HepG2 (cell line): ENCODE measurements around the gene PRR9. TPM values are rescaled to one million over a fixed set of nuclear protein-coding genes. Genes with fewer than 3 reads are reported as not detected.

ENCODE experiments used
- ATAC-seq: fragments of 200-7000 bp; cut with Tn5 transposase; 3 replicates; pipeline ENCODE4 v1.9.1; 2020; ENCODE audit warnings: mild to moderate bottlenecking, moderate library complexity
- BruUV-seq: library from RNA; stranded (reverse); fragments of 400-500 nt; replicated peaks from 2 replicates; lab custom pipeline; 2021; lab: Mats Ljungman, UMichigan
- CTCF ChIA-PET: fragments of 300-600 bp; formaldehyde crosslinking; extraction: SDS; loops from one replicate; lab custom pipeline; 2021; ENCODE audit warnings: low total read pairs, inconsistent platforms, low intra/inter-chr PET ratio; lab: Yijun Ruan, JAX
- POLR2A ChIA-PET: fragments of 350-600 bp; sonication (Branson Sonifier 250); formaldehyde crosslinking; loops from one replicate; lab custom pipeline; 2020; ENCODE audit warnings: antibody characterized with exemption, inconsistent platforms; lab: Yijun Ruan, JAX
- DNase-seq: peaks from one replicate; pipeline ENCODE4 v3.0.0-alpha.2; 2015; ENCODE audit warnings: low spot score
- FAIRE-seq: peaks from 3 replicates; lab custom pipeline; 2011; peaks lifted over from hg19 to GRCh38; lab: Jason Lieb, UNC
- H2AFZ ChIP-seq: one replicate; pipeline ENCODE4 v1.6.1; 2011; ENCODE audit warnings: low read length, inconsistent platforms
- H3K27ac ChIP-seq: fragments of 300-600 bp; 3 replicates; pipeline ENCODE4 v1.8.0; 2011; ENCODE audit warnings: mixed run types, mild to moderate bottlenecking, mixed read lengths, low read length, inconsistent platforms; ENCODE audit not compliant: insufficient read depth; ENCODE audit errors: extremely low read length
- H3K27me3 ChIP-seq, 2 experiments: fragments of 200-600 bp in 1 of 2; 2 replicates in 1 of 2; 3 replicates in 1 of 2; pipeline versions ENCODE4 v1.6.0 to v1.8.0; 2011; ENCODE audit warnings: low read length in 2 of 2, mild to moderate bottlenecking in 2 of 2, moderate library complexity in 2 of 2, inconsistent platforms in 1 of 2; ENCODE audit not compliant: insufficient read depth in 2 of 2, control insufficient read depth in 1 of 2
- H3K36me3 ChIP-seq, 2 experiments: fragments of 200-600 bp in 1 of 2; replicated peaks in 1 of 2; 2 replicates in 1 of 2; 3 replicates in 1 of 2; pipeline versions ENCODE4 v1.5.1 to v1.8.0; 2011; ENCODE audit warnings: low read length in 2 of 2, inconsistent platforms in 1 of 2; ENCODE audit not compliant: insufficient read depth in 2 of 2, control insufficient read depth in 1 of 2
- H3K4me1 ChIP-seq: 2 replicates; pipeline ENCODE4 v1.5.1; 2012; ENCODE audit warnings: low read length, inconsistent platforms; ENCODE audit not compliant: insufficient read depth
- H3K4me2 ChIP-seq: 2 replicates; pipeline ENCODE4 v1.6.0; 2011; ENCODE audit warnings: low read depth, low read length, inconsistent platforms
- H3K4me3 ChIP-seq, 3 experiments: fragments of 200-600 bp in 1 of 3; sonication (generic), shearing (Covaris generic) in 1 of 3; replicated peaks in 1 of 3; 2 replicates each; pipeline ENCODE4 v1.5.1; 2011 to 2016; ENCODE audit warnings: low read length in 3 of 3, inconsistent platforms in 2 of 3, low read depth in 2 of 3, mild to moderate bottlenecking in 2 of 3, control low read depth in 1 of 3, mixed read lengths in 1 of 3; ENCODE audit not compliant: insufficient read depth in 1 of 3
- H3K79me2 ChIP-seq: one replicate; pipeline ENCODE4 v1.6.1; 2011; ENCODE audit warnings: low read length, inconsistent platforms; ENCODE audit not compliant: insufficient read depth
- H3K9ac ChIP-seq: 2 replicates; pipeline ENCODE4 v1.6.0; 2011; ENCODE audit warnings: mild to moderate bottlenecking, low read depth, low read length, inconsistent platforms; ENCODE audit not compliant: insufficient read depth
- H3K9me3 ChIP-seq: 2 replicates; pipeline ENCODE4 v1.5.1; 2012; ENCODE audit warnings: mild to moderate bottlenecking, low read length
- H4K20me1 ChIP-seq: 2 replicates; pipeline ENCODE4 v1.6.0; 2011; ENCODE audit warnings: inconsistent platforms, mild to moderate bottlenecking, low read length, moderate library complexity; ENCODE audit not compliant: insufficient read depth
- ARID5B ChIP-seq: IDR thresholded peaks from 2 replicates; pipeline ENCODE4 v1.4.0; 2020; ENCODE audit warnings: mild to moderate bottlenecking, missing genetic modification reagents
- CAMTA2 ChIP-seq: sonication (generic); formaldehyde crosslinking; IDR thresholded peaks from 2 replicates; pipeline ENCODE4 v1.4.0; 2020; ENCODE audit warnings: mild to moderate bottlenecking, missing genetic modification reagents, borderline replicate concordance
- NFATC3 ChIP-seq: sonication (generic); formaldehyde crosslinking; IDR thresholded peaks from 2 replicates; pipeline ENCODE4 v1.5.1; 2020; ENCODE audit warnings: mild to moderate bottlenecking, missing genetic modification reagents
- NFE2L1 ChIP-seq: sonication (generic); formaldehyde crosslinking; IDR thresholded peaks from 2 replicates; pipeline ENCODE4 v1.4.0; 2020; ENCODE audit warnings: missing genetic modification reagents, mild to moderate bottlenecking, borderline replicate concordance
- PHF20 ChIP-seq: sonication (generic); formaldehyde crosslinking; IDR thresholded peaks from 2 replicates; pipeline ENCODE4 v1.5.0; 2020; ENCODE audit warnings: mild to moderate bottlenecking, missing genetic modification reagents
- TAF15 ChIP-seq: fragments of 200-400 bp; formaldehyde crosslinking; IDR thresholded peaks from one replicate; pipeline ENCODE4 v1.6.1; 2018; ENCODE audit warnings: mild to moderate bottlenecking, low read depth, low read length; ENCODE audit not compliant: poor library complexity, severe bottlenecking
- ZNF644 ChIP-seq: IDR thresholded peaks from 2 replicates; pipeline ENCODE4 v1.6.1; 2016; ENCODE audit warnings: low read depth
- ZNF687 ChIP-seq: sonication (generic); formaldehyde crosslinking; IDR thresholded peaks from 2 replicates; pipeline ENCODE4 v1.5.1; 2020; ENCODE audit warnings: mild to moderate bottlenecking, missing genetic modification reagents, moderate library complexity
- ZNF749 ChIP-seq: sonication (generic); formaldehyde crosslinking; IDR thresholded peaks from 2 replicates; pipeline ENCODE4 v1.8.0; 2022; ENCODE audit warnings: mild to moderate bottlenecking, missing genetic modification reagents, moderate library complexity, borderline replicate concordance
- WGBS: methylation state at CpG from one replicate; pipeline ENCODE4 v1.1.6; 2017; ENCODE audit warnings: low lambda C conversion rate; 5-methylcytosine and 5-hydroxymethylcytosine counted together
- in situ Hi-C: cut with HindIII; loops from 2 replicates; pipeline ENCODE4 v1.10.0; 2017; ENCODE audit warnings: low pct_unique_long_range_greater_than_20kb; ENCODE audit not compliant: extremely low pct_ligation_motif_present
- intact Hi-C: fragments of 100-400 bp; cut with micrococcal nuclease; formaldehyde crosslinking; loops from one replicate; pipeline ENCODE4 v1.10.0; 2022; ENCODE audit not compliant: unreplicated experiment
- polyA plus RNA-seq, 8 experiments: library from polyadenylated mRNA; depleted of rRNA in 3 of 8; stranded (reverse) in 7 of 8; unstranded in 1 of 8; fragments of >200 nt; fragmentation: Illumina TruSeq in 4 of 8; extraction: Trizol in 4 of 8; gene quantifications; 2 replicates each; pipeline versions ENCODE4 v1.2.1 to v1.2.3, GENCODE V29; 2011 to 2016; ENCODE audit warnings: low read depth in 4 of 8, missing spikeins in 1 of 8, mixed read lengths in 1 of 8; ENCODE audit not compliant: insufficient read depth in 1 of 8
- total RNA-seq, 5 experiments: library from RNA; depleted of rRNA; stranded (reverse); fragments of >200 nt; fragmentation: Illumina TruSeq; extraction: Trizol; gene quantifications; 2 replicates each; pipeline ENCODE4 v1.2.3, GENCODE V29; 2016; ENCODE audit warnings: low read depth in 1 of 5
- TF ChIP-seq, protein P1 (sequence below): sonication (generic); formaldehyde crosslinking; IDR thresholded peaks from 2 replicates; pipeline ENCODE4 v1.5.1; 2020; ENCODE audit warnings: missing genetic modification reagents, mild to moderate bottlenecking, borderline replicate concordance
- TF ChIP-seq, protein P2 (sequence below): sonication (generic); formaldehyde crosslinking; IDR thresholded peaks from 2 replicates; pipeline ENCODE4 v1.8.0; 2022; ENCODE audit warnings: mild to moderate bottlenecking, missing genetic modification reagents, moderate library complexity

Gene PRR9
- total and polyA plus RNA-seq, 2 of the 13 experiments (the other 11 are each of a cell fraction or from before 2014, with no cell fraction given): not detected

- WGBS: 0% methylated on average over 2 of the region's 2 CpGs
- no peak overlapping the region for H3K4me2 ChIP-seq
- FAIRE-seq: no peak
- ChIA-PET POLR2A (no interaction called here), CTCF (no interaction called here)
- H3K27me3 ChIP-seq: peaks cover 0 to 4% of the 10 kb centered on the region in 2 experiments; a peak in 2 of 5 replicates
- no peaks in the 10 kb centered on the region for H3K4me1 ChIP-seq
- H2AFZ ChIP-seq: no peak overlapping the region
- intact Hi-C loops (no loop called here), in situ Hi-C loops (no loop called here)
- no peak overlapping the region for H3K4me3 ChIP-seq
- H3K9me3 ChIP-seq: no peaks in the 10 kb centered on the region
- BruUV-seq: no TSS peak
- ATAC-seq: no peak
- H3K36me3 ChIP-seq: no peaks in the 10 kb centered on the region
- H3K79me2 ChIP-seq: no peaks in the 10 kb centered on the region
- no peak for DNase-seq
- no peak overlapping the region for H3K9ac ChIP-seq
- no peak overlapping the region for H3K27ac ChIP-seq
- H4K20me1 ChIP-seq: no peaks in the 10 kb centered on the region
- TF ChIP-seq PHF20 (CRISPR knock-in tag) (no peak), ZNF687 (CRISPR knock-in tag) (no peak), NFATC3 (no peak), NFE2L1 (CRISPR knock-in tag) (no peak), ZNF749 (CRISPR knock-in tag) (no peak), ARID5B (CRISPR knock-in tag) (no peak), ZNF644 (CRISPR knock-in tag) (no peak), CAMTA2 (CRISPR knock-in tag) (no peak), TAF15 (no peak)
- TF ChIP-seq, protein P1, sequence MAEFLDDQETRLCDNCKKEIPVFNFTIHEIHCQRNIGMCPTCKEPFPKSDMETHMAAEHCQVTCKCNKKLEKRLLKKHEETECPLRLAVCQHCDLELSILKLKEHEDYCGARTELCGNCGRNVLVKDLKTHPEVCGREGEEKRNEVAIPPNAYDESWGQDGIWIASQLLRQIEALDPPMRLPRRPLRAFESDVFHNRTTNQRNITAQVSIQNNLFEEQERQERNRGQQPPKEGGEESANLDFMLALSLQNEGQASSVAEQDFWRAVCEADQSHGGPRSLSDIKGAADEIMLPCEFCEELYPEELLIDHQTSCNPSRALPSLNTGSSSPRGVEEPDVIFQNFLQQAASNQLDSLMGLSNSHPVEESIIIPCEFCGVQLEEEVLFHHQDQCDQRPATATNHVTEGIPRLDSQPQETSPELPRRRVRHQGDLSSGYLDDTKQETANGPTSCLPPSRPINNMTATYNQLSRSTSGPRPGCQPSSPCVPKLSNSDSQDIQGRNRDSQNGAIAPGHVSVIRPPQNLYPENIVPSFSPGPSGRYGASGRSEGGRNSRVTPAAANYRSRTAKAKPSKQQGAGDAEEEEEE (CRISPR knock-in tag): no peak
- TF ChIP-seq, protein P2, sequence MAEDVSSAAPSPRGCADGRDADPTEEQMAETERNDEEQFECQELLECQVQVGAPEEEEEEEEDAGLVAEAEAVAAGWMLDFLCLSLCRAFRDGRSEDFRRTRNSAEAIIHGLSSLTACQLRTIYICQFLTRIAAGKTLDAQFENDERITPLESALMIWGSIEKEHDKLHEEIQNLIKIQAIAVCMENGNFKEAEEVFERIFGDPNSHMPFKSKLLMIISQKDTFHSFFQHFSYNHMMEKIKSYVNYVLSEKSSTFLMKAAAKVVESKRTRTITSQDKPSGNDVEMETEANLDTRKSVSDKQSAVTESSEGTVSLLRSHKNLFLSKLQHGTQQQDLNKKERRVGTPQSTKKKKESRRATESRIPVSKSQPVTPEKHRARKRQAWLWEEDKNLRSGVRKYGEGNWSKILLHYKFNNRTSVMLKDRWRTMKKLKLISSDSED (CRISPR knock-in tag): no peak
Measured at GRCh38 chr1:153217744-153218416, 496 bp downstream of the PRR9 start.
